CD4-positive, alpha-beta T cell treated with Interleukin-1 beta for 1 hour (primary cell): ENCODE measurements around the gene TM9SF4.
"Not testable (repeated sequence)": the region's sequence is repeated elsewhere in the genome, so short reads cannot be mapped to it uniquely, and the experiment has no call there.

ENCODE experiments used
- DNase-seq, 2 donors: peaks; one replicate each; pipeline ENCODE4 v3.0.0-alpha.2; 2020 to 2022

Gene TM9SF4

DNA sequence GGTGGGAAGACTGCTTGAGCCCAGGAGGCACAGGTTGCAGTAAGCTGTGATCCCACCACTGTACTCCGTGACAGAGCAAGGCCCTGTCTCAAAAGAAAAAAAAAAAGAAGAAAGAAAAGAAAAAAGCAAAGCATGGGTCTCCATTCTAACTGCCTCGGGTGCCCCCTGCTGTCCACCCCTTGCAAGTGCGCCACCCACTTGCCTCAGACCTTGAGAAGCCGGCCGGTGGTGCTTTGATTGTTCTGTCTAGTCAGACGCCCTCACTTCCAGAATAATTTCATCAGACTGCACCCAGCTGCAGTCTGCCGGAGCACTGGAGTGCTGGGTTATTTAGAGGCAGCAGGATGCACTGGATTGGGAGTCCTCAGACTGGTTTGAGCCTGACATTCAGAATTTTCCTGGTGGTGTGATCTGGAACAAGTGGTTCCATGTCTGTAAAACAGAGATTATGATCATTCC is 17.6 kb upstream of the TM9SF4 start:
- peak; percentile 67 to 76 for DNase-seq

GRCh38 chr20:32098786-32099185 is 10.7 kb upstream of the TM9SF4 start:
- DNase-seq, result no peak

DNA sequence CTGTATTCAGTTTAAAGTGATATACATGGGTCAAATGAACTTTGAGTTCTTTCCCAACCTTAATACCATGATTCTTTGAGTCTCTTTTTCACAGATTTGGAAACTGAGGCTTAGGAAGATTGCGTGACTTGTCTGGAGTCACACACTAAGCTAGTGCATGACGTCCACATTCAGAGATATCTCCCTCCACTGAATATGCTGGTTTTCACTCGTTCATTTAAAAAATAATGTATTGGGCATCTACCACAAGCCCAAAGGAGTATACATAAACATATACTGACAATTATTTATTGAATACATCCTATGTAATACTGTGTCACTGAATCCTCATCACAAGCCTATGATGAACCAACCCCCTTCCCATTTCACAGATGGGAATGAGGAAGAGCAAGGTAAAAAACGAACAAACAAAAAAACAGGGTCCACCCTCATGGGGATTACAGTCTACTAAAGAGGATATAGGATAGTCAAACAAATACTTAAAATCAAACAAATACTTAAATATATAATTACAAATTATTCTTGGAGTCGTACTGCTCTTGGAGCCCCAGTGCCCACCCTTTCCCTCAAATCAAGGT is 611 bp upstream of the TM9SF4 start:
- DNase-seq, result no peak

- DNase-seq, result no peak
Measured at GRCh38 chr20:32110173-32110704, 725 bp downstream of the TM9SF4 start.

- no peak for DNase-seq
Measured at GRCh38 chr20:32110727-32111126, 1.2 kb downstream of the TM9SF4 start.

DNA sequence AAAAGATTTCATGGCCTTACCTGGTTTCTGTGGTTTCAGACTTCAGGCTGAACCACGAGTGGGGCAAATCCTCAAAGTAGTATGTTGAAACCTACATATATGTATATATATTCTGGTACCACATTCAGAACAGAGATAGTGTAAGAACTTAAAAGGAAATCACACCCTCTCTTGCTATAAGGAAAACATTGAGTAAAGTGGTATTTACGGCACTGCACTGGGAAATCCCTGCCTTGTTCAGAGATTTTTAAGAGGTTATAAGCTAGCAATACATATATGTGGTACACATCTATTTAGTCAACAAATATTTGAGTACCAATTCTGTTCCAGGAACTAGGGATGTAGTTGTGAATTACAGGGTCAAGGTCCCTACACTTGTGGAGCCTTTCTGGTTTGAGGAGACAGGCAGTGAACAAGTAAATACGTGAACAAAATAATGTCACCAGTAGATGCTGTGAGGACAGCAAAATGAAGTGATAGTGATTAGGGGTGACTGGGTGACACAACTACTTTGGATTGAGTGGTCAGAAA is 1.7 kb downstream of the TM9SF4 start:
- DNase-seq, result no peak

DNA sequence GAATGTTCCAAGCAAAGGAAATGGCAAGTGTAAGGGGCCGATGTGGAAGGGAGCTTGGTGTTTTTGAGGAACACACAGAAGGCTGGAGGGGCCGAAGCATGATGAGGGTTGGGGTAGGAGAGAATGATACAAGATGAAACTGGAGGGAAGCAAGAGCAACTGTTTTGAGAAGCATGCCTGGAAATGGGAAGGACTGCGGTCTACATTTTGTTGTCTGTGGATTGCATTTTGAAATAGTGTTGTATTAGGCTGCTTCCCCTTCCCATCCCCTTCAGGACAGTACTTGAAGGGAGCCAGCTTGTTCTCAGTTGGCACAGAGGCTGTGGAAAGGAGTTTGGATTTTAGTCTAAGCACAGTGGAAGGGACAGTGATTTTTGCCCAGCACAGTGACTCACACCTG is 2.2 kb downstream of the TM9SF4 start:
- no peak for DNase-seq

GRCh38 chr20:32112841-32113240 is 3.3 kb downstream of the TM9SF4 start:
- peak; percentile 17 to 78 for DNase-seq

- DNase-seq, result no peak
Measured at GRCh38 chr20:32113591-32114260, 4.2 kb downstream of the TM9SF4 start.

- no peak for DNase-seq
Measured at GRCh38 chr20:32114305-32114960, 4.9 kb downstream of the TM9SF4 start.

GRCh38 chr20:32115211-32115767 is 5.8 kb downstream of the TM9SF4 start:
- no peak for DNase-seq

DNA sequence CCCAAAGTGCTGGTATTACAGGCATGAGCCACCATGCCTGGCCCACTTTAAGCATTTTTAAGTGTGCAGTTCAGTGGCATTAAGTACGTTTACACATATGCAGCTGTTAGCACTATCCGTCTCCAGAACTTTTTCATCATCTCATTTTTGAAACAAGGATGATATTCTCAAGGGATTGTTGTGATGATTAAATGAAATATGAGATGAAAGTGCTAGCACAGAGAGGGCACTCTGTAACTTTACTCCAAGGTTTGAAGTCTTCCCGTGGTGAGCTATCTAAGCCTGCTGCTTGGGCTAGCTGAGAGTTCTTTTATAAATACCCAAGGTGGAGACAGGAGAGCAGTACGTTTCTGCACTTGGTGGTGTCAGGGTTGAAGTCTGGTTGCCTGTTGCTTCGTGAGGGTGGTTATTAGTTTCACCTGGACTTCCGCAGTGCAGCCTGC is 6.6 kb downstream of the TM9SF4 start:
- DNase-seq, result no peak

DNA sequence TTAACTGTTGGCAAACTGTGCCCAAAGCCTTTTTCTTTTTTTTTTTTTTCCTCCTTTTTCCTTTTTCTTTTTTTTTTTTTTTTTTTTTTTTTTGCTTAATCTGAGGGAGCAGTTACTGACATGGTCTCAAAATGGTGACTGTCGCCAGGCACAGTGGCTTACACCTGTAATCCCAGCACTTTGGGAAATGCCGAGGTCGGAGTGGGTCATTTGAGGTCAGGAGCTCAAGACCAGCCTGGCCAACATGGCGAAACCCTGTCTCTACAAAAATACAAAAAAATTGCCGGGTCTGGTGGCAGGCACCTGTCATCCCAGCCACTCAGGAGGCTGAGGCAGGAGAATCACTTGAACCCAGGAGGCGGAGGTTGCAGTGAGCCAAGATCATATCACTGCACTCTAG is 7.3 kb downstream of the TM9SF4 start:
- not testable (repeated sequence) for DNase-seq

DNA sequence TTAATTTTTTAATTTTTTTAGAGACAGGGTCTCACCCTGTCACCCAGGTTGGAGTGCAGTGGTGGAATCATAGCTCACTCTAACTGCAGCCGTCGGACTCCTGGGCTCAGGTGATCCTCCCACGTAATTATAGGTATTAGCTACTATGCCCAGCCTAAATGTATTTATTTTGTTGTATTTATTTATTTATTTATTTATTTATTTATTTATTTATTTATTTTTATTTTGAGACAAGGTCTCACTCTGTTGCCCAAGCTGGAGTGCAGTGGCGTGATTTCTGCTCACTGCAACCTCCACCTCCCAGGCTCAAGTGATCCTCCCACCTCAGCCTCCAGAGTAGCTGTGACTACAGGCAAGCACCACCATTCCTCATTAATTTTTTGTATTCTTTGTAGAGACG is 8.9 kb downstream of the TM9SF4 start:
- DNase-seq, result not testable (repeated sequence)

GRCh38 chr20:32119734-32120133 is 10.2 kb downstream of the TM9SF4 start:
- no peak for DNase-seq

GRCh38 chr20:32121908-32122307 is 12.4 kb downstream of the TM9SF4 start:
- DNase-seq, result not testable (repeated sequence)

DNA sequence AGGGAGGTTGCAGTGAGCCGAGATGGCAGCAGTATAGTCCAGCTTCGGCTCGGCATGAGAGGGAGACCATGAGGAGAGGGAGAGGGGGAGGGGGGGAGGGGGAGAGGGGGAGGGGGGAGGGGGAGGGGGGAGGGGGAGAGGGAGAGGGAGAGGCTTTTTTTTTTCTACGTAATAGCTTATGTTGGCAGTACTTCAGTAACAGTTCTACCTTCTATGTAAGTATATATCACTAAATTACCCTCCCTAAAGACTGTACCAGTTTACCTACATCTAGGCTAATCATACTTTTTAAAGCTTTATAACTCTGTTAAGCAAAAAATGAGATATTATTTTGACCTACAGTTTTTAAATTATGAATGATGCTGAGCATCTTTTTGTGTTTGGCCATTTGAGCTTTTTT is 13.6 kb downstream of the TM9SF4 start:
- no peak for DNase-seq

DNA sequence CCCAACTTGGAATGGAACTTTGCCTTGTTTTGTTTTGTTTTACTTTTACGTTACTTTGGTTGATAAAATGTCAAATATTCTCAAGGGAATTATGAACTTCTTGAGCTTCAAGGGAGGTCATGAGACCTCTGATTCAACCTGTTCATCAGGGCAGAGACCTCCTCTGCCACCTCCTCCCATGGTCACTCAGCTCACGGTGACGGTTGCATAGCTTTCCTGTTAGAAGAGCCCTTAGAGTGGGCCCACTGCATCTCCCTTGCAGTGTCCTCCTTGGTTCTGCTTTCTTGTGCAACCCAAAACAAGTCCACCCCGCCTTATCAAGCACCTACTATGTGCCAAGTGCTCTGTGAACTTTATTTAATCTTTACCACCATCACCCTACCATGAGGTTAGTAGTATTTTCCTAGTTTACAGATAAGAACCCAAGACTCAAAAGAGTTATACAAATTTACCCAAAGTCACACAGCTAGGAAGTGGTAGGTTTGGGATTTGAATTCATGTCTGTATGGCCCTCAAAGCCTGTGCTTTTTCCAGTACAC is 15.5 kb downstream of the TM9SF4 start:
- no peak for DNase-seq

DNA sequence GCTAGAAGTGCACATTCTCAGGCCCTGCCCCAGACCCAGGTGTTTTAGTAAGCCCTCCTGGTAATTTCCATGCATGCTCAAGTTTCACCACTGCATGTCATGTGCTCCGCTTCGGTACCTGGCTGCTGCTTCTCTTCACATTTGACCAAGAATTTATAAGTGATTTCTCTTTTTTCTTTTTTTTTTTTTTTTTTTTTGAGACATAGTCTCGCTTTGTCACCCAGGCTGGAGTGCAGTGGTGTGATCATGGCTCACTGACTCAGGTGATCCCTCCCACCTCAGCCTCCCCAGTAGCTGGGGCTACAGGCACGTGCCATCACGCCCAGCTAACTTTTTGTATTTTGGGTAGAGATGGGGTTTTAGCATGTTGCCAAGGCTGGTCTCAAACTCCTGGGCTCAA is 16.0 kb downstream of the TM9SF4 start:
- no peak for DNase-seq

DNA sequence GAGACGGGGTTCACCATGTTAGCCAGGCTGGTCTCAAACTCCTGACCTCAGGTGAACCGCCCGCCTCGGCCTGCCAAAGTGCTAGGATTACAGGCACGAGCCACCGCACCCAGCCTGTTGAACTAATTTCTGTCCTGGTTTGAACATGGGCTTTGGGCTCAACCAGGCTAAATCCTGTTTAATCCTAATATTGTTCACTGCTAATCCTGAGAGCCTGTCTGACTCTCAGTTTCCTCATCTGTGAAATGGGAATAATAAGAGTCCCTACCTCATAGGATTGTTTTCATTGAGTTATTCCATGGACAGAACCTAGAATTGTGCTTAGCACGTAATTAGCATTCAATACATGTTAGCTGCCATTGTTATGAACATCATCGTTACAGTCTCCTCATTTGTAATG is 17.4 kb downstream of the TM9SF4 start:
- no peak for DNase-seq

GRCh38 chr20:32127347-32127746 is 17.8 kb downstream of the TM9SF4 start:
- DNase-seq, result no peak

GRCh38 chr20:32128167-32128566 is 18.7 kb downstream of the TM9SF4 start:
- no peak for DNase-seq

- DNase-seq, result no peak
Measured at GRCh38 chr20:32129863-32130262, 20.3 kb downstream of the TM9SF4 start.
